ENCODE measurements around the gene CDH11.

CDH11 gene

DNA sequence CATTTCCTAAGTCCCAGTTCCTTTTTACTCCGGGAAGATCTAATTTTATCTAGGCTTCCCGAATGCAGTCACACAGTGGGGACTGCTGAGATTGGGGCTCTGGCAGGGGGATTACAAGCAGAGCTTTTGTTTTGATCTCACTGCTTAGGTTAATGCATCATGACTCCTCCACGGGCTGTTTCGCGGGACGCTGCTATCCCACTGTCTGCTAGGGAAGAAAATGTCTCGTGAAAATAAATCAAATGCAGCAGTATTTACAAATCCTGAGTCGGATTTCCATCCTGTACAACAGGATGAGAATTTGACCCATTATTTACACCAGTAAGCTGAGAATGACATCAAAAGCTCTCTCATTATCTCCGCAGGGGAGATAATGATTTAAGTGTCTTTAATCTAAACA is 83.8 kb downstream of the CDH11 start:
- TF ChIP-seq, protein P1, sequence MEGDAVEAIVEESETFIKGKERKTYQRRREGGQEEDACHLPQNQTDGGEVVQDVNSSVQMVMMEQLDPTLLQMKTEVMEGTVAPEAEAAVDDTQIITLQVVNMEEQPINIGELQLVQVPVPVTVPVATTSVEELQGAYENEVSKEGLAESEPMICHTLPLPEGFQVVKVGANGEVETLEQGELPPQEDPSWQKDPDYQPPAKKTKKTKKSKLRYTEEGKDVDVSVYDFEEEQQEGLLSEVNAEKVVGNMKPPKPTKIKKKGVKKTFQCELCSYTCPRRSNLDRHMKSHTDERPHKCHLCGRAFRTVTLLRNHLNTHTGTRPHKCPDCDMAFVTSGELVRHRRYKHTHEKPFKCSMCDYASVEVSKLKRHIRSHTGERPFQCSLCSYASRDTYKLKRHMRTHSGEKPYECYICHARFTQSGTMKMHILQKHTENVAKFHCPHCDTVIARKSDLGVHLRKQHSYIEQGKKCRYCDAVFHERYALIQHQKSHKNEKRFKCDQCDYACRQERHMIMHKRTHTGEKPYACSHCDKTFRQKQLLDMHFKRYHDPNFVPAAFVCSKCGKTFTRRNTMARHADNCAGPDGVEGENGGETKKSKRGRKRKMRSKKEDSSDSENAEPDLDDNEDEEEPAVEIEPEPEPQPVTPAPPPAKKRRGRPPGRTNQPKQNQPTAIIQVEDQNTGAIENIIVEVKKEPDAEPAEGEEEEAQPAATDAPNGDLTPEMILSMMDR (IDR thresholded peaks at IDR 0.05; ENCODE audit: insufficient read depth, low read length), result no peak
- TF ChIP-seq, protein P2, sequence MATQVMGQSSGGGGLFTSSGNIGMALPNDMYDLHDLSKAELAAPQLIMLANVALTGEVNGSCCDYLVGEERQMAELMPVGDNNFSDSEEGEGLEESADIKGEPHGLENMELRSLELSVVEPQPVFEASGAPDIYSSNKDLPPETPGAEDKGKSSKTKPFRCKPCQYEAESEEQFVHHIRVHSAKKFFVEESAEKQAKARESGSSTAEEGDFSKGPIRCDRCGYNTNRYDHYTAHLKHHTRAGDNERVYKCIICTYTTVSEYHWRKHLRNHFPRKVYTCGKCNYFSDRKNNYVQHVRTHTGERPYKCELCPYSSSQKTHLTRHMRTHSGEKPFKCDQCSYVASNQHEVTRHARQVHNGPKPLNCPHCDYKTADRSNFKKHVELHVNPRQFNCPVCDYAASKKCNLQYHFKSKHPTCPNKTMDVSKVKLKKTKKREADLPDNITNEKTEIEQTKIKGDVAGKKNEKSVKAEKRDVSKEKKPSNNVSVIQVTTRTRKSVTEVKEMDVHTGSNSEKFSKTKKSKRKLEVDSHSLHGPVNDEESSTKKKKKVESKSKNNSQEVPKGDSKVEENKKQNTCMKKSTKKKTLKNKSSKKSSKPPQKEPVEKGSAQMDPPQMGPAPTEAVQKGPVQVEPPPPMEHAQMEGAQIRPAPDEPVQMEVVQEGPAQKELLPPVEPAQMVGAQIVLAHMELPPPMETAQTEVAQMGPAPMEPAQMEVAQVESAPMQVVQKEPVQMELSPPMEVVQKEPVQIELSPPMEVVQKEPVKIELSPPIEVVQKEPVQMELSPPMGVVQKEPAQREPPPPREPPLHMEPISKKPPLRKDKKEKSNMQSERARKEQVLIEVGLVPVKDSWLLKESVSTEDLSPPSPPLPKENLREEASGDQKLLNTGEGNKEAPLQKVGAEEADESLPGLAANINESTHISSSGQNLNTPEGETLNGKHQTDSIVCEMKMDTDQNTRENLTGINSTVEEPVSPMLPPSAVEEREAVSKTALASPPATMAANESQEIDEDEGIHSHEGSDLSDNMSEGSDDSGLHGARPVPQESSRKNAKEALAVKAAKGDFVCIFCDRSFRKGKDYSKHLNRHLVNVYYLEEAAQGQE (IDR thresholded peaks at IDR 0.05; ENCODE audit: insufficient replicate concordance, low read depth), result no peak
- TF ChIP-seq POLR2AphosphoS5 (IDR thresholded peaks at IDR 0.05; ENCODE audit: low read depth), result no peak
- no peak for TF ChIP-seq SPI1 (IDR thresholded peaks at IDR 0.05; ENCODE audit: borderline replicate concordance, low read depth)
- TF ChIP-seq GABPA (IDR thresholded peaks at IDR 0.05; ENCODE audit: low read depth), result no peak
- Histone ChIP-seq H3K4me3 (replicated peaks; ENCODE audit: insufficient read depth, low read length) (no peak overlapping the region), H3K27me3 (ENCODE audit: insufficient read depth, poor library complexity, severe bottlenecking) (no peaks in the 10 kb centered on the region), H3K27ac (replicated peaks) (no peak overlapping the region)
- DNase-seq (ENCODE audit: low read depth in 1 of 2, low spot score in 1 of 2), result no peak

DNA sequence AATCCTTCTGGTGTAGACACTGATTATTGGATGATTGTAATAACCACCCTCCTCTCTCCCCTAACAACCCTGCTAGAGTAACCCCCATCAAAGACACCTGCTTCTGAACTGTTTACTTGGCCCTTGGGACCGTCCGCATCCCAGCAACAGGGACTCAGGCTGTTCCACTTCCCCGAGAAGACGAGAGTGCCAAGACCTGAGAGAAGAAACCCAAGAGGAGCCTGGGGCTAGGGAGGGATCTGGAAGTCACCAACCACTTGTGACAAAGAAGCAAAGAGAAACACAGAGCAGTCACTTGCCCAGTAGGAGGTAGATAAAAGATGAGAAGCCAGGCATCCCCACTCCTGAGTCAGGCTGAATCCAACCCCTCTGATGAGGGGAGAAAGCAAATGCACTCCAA is 84.3 kb downstream of the CDH11 start:
- Histone ChIP-seq H3K27ac (replicated peaks) (no peak overlapping the region), H3K4me3 (replicated peaks; ENCODE audit: insufficient read depth, low read length) (no peak overlapping the region), H3K27me3 (ENCODE audit: insufficient read depth, poor library complexity, severe bottlenecking) (no peaks in the 10 kb centered on the region)
- DNase-seq (ENCODE audit: low read depth in 1 of 2, low spot score in 1 of 2), result no peak
- TF ChIP-seq, protein P2 (IDR thresholded peaks at IDR 0.05; ENCODE audit: insufficient replicate concordance, low read depth), result no peak

DNA sequence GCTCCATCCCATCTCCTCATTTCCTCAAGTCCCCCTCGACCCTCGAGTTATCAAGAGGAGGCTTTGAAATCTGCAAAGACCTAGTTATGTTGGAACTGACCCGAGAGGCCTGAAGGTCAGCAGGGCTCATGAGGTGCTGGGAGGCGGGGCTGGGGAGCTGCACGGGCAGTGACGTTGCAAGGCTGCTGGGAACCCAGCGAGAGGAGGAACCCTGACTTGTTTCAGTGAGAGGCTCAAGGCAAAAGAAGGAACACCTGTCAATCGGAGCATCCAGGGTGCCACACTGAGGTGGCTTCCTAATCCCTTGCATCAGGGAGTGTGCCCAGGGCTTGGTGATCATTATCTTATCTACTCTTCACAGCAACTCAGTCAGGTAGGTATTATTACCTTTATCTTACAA is 86.9 kb downstream of the CDH11 start:
- Histone ChIP-seq H3K27ac (replicated peaks) (no peak overlapping the region), H3K4me3 (replicated peaks; ENCODE audit: insufficient read depth, low read length) (no peak overlapping the region), H3K27me3 (ENCODE audit: insufficient read depth, poor library complexity, severe bottlenecking) (no peaks in the 10 kb centered on the region)
- no peak for DNase-seq (ENCODE audit: low read depth in 1 of 2, low spot score in 1 of 2)
- no peak for TF ChIP-seq SPI1 (IDR thresholded peaks at IDR 0.05; ENCODE audit: borderline replicate concordance, low read depth)
- TF ChIP-seq, protein P1 (IDR thresholded peaks at IDR 0.05; ENCODE audit: insufficient read depth, low read length), result no peak
- TF ChIP-seq, protein P2 (IDR thresholded peaks at IDR 0.05; ENCODE audit: insufficient replicate concordance, low read depth), result no peak
- TF ChIP-seq POLR2AphosphoS5 (IDR thresholded peaks at IDR 0.05; ENCODE audit: low read depth), result no peak
- TF ChIP-seq GABPA (IDR thresholded peaks at IDR 0.05; ENCODE audit: low read depth), result no peak

DNA sequence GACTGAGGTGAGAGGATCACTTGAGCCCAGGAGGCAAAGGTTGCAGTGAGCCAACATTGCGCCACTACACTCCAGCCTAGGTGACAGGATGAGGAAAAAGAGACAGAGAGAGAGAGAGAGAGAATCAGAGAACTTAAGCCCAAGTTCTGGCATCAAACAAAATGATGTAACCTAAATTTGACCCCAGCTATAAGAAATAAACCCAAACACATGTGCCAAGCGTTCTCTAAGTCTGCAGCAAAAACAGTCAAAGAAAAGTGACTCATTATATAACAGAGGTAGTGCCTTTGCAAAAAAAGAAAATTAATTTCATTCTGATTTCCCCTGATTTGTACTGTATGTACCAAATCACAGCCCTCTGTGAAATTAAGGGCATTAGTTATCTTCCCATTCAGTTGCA is 89.5 kb downstream of the CDH11 start:
- no peak for TF ChIP-seq SPI1 (IDR thresholded peaks at IDR 0.05; ENCODE audit: borderline replicate concordance, low read depth)
- TF ChIP-seq POLR2AphosphoS5 (IDR thresholded peaks at IDR 0.05; ENCODE audit: low read depth), result no peak
- TF ChIP-seq, protein P2 (IDR thresholded peaks at IDR 0.05; ENCODE audit: insufficient replicate concordance, low read depth), result no peak
- no peak for TF ChIP-seq GABPA (IDR thresholded peaks at IDR 0.05; ENCODE audit: low read depth)
- TF ChIP-seq, protein P1 (IDR thresholded peaks at IDR 0.05; ENCODE audit: insufficient read depth, low read length), result no peak
- Histone ChIP-seq H3K4me3 (replicated peaks; ENCODE audit: insufficient read depth, low read length) (no peak overlapping the region), H3K27me3 (ENCODE audit: insufficient read depth, poor library complexity, severe bottlenecking) (no peaks in the 10 kb centered on the region), H3K27ac (replicated peaks) (no peak overlapping the region)
- DNase-seq (ENCODE audit: low read depth in 1 of 2, low spot score in 1 of 2), result no peak
